Uterus (tissue), 4 donors: ENCODE measurements around the gene SCGB1C1. TPM values are rescaled to one million over a fixed set of nuclear protein-coding genes. Genes with fewer than 3 reads are reported as not detected.

Experiments
- DNase-seq, 2 donors: peaks; one replicate each; pipeline ENCODE4 v3.0.0-alpha.2; 2019 to 2020
- H3K27ac ChIP-seq, 2 donors: fragments of 200-600 bp; sonication (generic); 1 replicate in 1 of 2; 2 replicates in 1 of 2; pipeline ENCODE4 v1.5.1; 2016 to 2018
- H3K27me3 ChIP-seq, 2 donors: fragments of 200-600 bp; sonication (generic); one replicate each; pipeline ENCODE4 v1.5.1; 2018 to 2019; ENCODE audit warnings: control low read depth in 1 of 2
- H3K36me3 ChIP-seq, 2 donors: fragments of 200-600 bp; sonication (generic); one replicate each; pipeline ENCODE4 v1.5.1; 2019; ENCODE audit warnings: control low read depth in 1 of 2
- H3K4me1 ChIP-seq, 2 donors: fragments of 200-600 bp; sonication (generic); one replicate each; pipeline ENCODE4 v1.5.1; 2018 to 2019; ENCODE audit warnings: control low read depth in 1 of 2
- H3K4me3 ChIP-seq, 2 donors: fragments of 200-600 bp; sonication (generic); 1 replicate in 1 of 2; 2 replicates in 1 of 2; pipeline ENCODE4 v1.5.1; 2018 to 2019; ENCODE audit warnings: mild to moderate bottlenecking in 1 of 2
- H3K9me3 ChIP-seq, 2 donors: fragments of 200-600 bp; sonication (generic); one replicate each; pipeline ENCODE4 v1.5.1; 2019; ENCODE audit warnings: control low read depth in 1 of 2
- POLR2A ChIP-seq, 2 donors: fragments of 450-650 bp; IDR thresholded peaks; one replicate each; pipeline ENCODE4 v1.6.1; 2016; ENCODE audit warnings: antibody characterized with exemption in 2 of 2, mild to moderate bottlenecking in 1 of 2, moderate library complexity in 1 of 2
- intact Hi-C: fragments of 100-400 bp; cut with DNase I; formaldehyde crosslinking; loops from one replicate; pipeline ENCODE4 v1.15.1; 2023; ENCODE audit warnings: low total_unique reads
- total RNA-seq, 4 donors: library from RNA; depleted of rRNA in 3 of 4; stranded (reverse); fragments of >200 nt in 3 of 4; gene quantifications; one replicate each; pipeline versions ENCODE4 v1.1.0 to v1.2.4, GENCODE V29; 2014 to 2023
- TF ChIP-seq, protein P1 (sequence below), 4 experiments: fragments of 200-600 bp in 2 of 4; fragments of 450-650 bp in 2 of 4; sonication (generic) in 2 of 4; IDR thresholded peaks; one replicate each; pipeline ENCODE4 v1.5.1; 2016 to 2019; ENCODE audit warnings: antibody characterized with exemption in 4 of 4, mild to moderate bottlenecking in 2 of 4, moderate library complexity in 1 of 4
- donor health status: DM: yes; HTN: yes; CAD: no.

The SCGB1C1 gene
- total RNA-seq, 4 donors from 2014 or later: not detected

DNA sequence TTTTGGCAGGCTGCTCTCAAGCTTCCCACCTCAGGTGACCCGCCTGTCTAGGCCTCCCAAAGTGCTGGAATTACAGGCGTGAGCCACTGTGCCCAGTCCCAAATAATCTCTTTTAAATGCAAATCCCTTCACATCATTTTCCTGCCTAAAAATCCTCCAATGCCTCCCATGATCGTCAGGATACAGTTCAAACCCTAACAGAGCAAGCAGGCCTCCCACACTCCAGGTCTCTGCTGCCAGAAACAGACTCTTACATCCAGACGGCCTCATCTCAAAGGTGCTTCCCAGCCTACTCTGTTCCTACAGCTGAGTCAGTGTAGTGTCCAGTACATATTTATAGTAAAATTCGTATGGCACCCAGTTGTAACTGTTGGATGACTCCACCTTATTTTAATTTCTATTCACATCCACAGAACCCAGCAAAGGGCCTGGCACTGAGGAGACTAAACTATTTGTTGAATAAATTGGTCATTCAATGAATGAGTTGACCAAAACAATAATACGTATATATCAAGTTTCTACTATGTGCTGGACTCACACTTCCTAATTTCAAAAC is 35.0 kb downstream of the SCGB1C1 start:
- intact Hi-C loops: no loop called here

DNA sequence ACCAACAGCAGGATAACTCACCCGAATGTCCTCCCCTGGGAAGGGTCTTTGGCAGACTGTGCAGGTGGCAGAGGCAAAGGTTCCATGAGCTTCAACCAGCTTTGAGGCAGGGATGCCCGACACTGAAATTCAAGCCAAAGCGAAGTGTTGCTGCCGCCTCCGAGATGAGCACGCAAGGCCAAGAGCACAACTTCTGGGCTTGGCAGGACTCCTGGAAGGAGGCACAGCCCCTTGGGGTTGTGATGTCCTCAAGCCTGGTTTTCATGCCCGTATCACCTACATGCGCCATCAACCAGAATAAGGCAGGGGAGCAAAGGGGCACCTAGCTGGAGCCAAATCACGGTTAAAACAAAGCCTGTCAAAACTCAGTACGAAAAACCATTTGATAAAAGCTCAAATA is 37.6 kb downstream of the SCGB1C1 start:
- Histone ChIP-seq H3K4me3 (no peak overlapping the region), H3K36me3 (no peaks in the 10 kb centered on the region), H3K27ac (no peak overlapping the region), H3K9me3 (no peaks in the 10 kb centered on the region), H3K27me3 (no peaks in the 10 kb centered on the region), H3K4me1 (peaks cover 3% of the 10 kb centered on the region in 2 donors)
- TF ChIP-seq, protein P1, sequence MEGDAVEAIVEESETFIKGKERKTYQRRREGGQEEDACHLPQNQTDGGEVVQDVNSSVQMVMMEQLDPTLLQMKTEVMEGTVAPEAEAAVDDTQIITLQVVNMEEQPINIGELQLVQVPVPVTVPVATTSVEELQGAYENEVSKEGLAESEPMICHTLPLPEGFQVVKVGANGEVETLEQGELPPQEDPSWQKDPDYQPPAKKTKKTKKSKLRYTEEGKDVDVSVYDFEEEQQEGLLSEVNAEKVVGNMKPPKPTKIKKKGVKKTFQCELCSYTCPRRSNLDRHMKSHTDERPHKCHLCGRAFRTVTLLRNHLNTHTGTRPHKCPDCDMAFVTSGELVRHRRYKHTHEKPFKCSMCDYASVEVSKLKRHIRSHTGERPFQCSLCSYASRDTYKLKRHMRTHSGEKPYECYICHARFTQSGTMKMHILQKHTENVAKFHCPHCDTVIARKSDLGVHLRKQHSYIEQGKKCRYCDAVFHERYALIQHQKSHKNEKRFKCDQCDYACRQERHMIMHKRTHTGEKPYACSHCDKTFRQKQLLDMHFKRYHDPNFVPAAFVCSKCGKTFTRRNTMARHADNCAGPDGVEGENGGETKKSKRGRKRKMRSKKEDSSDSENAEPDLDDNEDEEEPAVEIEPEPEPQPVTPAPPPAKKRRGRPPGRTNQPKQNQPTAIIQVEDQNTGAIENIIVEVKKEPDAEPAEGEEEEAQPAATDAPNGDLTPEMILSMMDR (IDR thresholded peaks at IDR 0.05): no peak
- no peak for TF ChIP-seq POLR2A (IDR thresholded peaks at IDR 0.05)
- intact Hi-C loops: no loop called here
- no peak for DNase-seq

More for the DNA sequence above, 35.0 kb downstream of the SCGB1C1 start:
- no peaks in the 10 kb centered on the region for H3K9me3 ChIP-seq
- no peaks in the 10 kb centered on the region for H3K4me1 ChIP-seq
- no peak for DNase-seq
- H3K27ac ChIP-seq: no peak overlapping the region
- TF ChIP-seq POLR2A (IDR thresholded peaks at IDR 0.05): no peak
- TF ChIP-seq, protein P1 (IDR thresholded peaks at IDR 0.05): no peak
- H3K36me3 ChIP-seq: no peaks in the 10 kb centered on the region
- no peak overlapping the region for H3K4me3 ChIP-seq
- H3K27me3 ChIP-seq: no peaks in the 10 kb centered on the region

DNA sequence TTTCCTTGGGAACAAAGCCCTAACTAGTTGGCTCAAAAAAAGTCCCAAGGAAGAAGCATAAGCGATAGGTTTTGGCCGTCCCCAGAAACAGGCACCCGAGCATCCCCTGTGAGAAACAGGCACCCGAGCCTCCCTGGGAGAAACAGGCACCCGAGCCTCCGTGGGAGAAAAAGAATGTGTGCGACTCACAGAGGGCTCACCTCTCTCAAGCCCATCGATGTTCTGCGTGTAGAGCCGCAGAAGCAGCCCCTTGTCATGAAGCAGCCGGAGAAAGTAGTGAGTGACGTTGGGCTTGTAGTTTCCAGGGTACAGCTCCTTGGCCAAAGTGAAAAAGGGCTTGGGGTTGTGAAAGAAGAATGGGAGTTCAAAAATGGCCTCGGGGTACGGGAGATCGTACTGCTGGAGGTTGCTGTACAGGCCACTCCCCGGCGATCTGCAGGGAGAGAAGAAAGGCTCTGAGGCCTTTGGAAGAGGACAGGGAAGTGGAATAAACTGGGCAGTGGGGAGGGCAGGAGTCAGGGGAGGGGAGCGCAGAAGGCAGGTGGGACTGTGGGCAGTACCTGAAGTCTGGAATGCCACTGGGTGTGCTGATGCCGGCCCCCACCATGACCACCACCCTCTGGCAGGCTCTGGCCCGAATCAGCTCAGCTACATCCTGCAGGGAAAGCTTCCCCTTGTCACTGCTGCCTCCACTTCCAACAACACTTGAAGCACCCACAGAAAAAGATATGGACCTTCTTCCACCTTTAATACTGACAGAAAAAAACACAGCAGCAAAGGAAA is 40.1 kb downstream of the SCGB1C1 start:
- H3K27ac ChIP-seq: no peak overlapping the region
- no peak for DNase-seq

DNA sequence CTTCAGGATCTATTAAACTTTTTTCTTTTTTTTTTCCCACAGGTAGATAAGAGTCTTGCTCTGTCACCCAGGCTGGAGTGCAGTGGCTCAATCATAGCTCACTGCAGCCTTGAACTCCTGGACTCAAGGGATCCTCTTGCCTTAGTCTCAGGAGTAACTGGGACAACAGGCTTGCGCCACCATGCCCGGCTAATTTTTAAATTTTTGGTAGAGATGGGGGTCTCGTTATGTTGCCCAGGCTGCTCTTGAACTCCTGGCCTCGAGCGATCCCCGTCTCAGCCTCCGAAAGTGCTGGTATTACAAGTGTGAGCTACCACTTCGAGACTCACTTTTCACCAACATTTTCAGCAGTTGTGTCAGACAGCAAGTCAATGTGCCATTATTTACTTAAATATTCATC is 42.3 kb downstream of the SCGB1C1 start:
- Histone ChIP-seq H3K27ac (peak overlapping the region; percentile 90 to 92), H3K27me3 (no peaks in the 10 kb centered on the region), H3K9me3 (no peaks in the 10 kb centered on the region), H3K4me3 (peak overlapping the region; percentile 76 to 94), H3K4me1 (peaks cover 11 to 15% of the 10 kb centered on the region in 2 donors), H3K36me3 (no peaks in the 10 kb centered on the region)
- no peak for DNase-seq
- intact Hi-C loops: no loop called here
- TF ChIP-seq POLR2A (IDR thresholded peaks at IDR 0.05): no peak
- TF ChIP-seq, protein P1 (IDR thresholded peaks at IDR 0.05): no peak

More for the DNA sequence above, 40.1 kb downstream of the SCGB1C1 start:
- Histone ChIP-seq H3K36me3 (no peaks in the 10 kb centered on the region), H3K9me3 (no peaks in the 10 kb centered on the region), H3K27me3 (no peaks in the 10 kb centered on the region), H3K4me1 (peaks cover 10% of the 10 kb centered on the region in 2 donors), H3K4me3 (no peak overlapping the region)
- intact Hi-C loops: no loop called here
- TF ChIP-seq, protein P1 (IDR thresholded peaks at IDR 0.05): no peak
- no peak for TF ChIP-seq POLR2A (IDR thresholded peaks at IDR 0.05)

DNA sequence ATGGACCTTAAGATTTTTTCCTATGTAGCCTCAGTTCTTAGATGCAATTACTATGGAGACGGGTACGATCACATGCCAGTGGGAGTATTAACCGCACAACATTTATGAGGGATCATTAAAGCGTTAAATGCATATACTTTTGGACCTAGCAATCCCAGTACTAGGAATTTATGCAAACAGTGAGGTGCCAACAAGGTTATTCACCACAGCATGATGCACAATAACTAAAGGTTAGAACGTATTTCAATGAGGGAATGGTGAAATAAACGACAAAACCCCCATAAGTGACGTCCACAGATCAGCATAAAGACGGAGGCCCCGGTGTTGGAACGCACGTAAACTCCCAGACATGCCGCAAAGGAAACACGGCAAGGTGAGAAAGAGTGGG is 42.7 kb downstream of the SCGB1C1 start:
- intact Hi-C loops: no loop called here
- Histone ChIP-seq H3K27me3 (no peaks in the 10 kb centered on the region), H3K4me1 (peaks cover 11 to 15% of the 10 kb centered on the region in 2 donors), H3K9me3 (no peaks in the 10 kb centered on the region), H3K4me3 (peak overlapping the region; percentile 76 to 94), H3K36me3 (no peaks in the 10 kb centered on the region), H3K27ac (peak overlapping the region; percentile 90 to 92)
- DNase-seq: no peak
- TF ChIP-seq, protein P1 (IDR thresholded peaks at IDR 0.05): no peak
- TF ChIP-seq POLR2A (IDR thresholded peaks at IDR 0.05): no peak
